ENCODE measurements around the gene TIE1.

Gene TIE1

DNA sequence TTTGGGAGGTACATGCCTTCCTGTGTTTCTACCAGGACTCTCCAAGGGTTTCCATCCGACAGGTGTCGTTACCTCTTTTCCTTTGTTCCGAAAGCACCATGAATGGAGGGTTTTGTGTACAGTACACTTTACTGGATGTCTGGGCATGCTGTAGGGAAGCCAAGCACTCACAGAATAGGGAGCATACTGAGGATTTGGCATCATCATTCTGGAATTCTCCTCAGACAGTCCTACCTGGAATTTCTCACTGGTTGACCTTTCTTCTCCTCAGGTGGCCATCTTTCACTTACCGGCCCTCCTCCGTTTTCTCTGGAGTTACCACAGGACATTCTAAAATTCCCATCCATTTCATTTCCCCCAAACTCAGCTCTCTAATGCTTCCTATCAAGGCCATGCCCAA lies 30.9 kb downstream of the TIE1 start:
- no peak overlapping the region for H3K4me3 ChIP-seq (replicated peaks in 1 of 2; ENCODE audit: low read depth in 2 of 2, low read length in 2 of 2)
- TF ChIP-seq CTCF (IDR thresholded peaks at IDR 0.05; ENCODE audit: low read depth, low read length), result no peak
- DNase-seq (ENCODE audit: low read depth in 2 of 2), result no peak

DNA sequence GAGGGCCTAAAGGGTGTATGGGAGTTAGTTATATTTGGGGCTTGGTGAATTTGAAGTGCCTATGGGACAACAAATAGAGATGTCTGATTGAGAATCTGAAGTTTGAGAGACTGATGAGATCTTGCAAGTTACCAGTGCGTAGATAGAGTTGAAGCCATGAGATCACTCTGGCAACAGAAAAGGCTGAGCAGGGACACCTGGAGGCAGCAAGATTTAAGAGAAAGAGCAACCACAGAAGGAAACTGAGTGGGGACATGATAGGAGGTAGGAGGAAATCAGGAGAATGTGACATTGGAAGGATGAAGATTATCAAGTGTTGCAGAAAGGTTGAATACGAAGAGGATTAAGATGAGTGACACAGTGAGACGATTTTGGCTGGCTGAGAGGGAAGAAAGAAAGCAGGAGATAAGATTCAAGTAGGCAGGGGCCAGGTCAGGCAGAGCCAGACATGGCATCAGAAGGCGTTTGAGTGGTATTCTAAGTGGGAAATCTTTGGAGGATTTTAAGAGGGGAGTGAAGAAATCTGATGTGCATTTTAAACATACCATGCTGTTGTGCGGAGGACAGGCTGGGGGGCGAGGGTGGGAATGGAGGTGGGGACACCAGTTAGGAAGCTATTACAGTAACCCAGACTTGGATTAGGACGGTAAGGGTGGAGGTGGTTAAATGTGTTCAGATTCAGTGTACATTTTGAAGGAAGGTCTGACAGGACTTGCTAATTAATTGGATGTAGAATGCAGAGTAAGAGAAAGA lies 33.8 kb downstream of the TIE1 start:
- no peak for TF ChIP-seq CTCF (IDR thresholded peaks at IDR 0.05; ENCODE audit: low read depth, low read length)
- H3K4me3 ChIP-seq (replicated peaks in 1 of 2; ENCODE audit: low read depth in 2 of 2, low read length in 2 of 2), result no peak overlapping the region
- DNase-seq (ENCODE audit: low read depth in 2 of 2), result no peak

- no peak for DNase-seq (ENCODE audit: low read depth in 2 of 2)
- no peak within 1 kb of the TSS for H3K4me3 ChIP-seq (replicated peaks in 1 of 2; ENCODE audit: low read depth in 2 of 2, low read length in 2 of 2)
- no peak for TF ChIP-seq CTCF (IDR thresholded peaks at IDR 0.05; ENCODE audit: low read depth, low read length)
Observed at GRCh38 chr1:43337588-43337987, 36.8 kb downstream of the TIE1 start, which contains the start of gene MPL. Gene MPL (plus strand): TSS chr1:43337818. CDS start chr1:43337849, 31 bp downstream.

GRCh38 chr1:43338001-43338400 lies 37.2 kb downstream of the TIE1 start:
- no peak overlapping the region for H3K4me3 ChIP-seq (replicated peaks in 1 of 2; ENCODE audit: low read depth in 2 of 2, low read length in 2 of 2)
- DNase-seq (ENCODE audit: low read depth in 2 of 2), result no peak
- no peak for TF ChIP-seq CTCF (IDR thresholded peaks at IDR 0.05; ENCODE audit: low read depth, low read length)

- no peak for DNase-seq (ENCODE audit: low read depth in 2 of 2)
- TF ChIP-seq CTCF (IDR thresholded peaks at IDR 0.05; ENCODE audit: low read depth, low read length), result no peak
- H3K4me3 ChIP-seq (replicated peaks in 1 of 2; ENCODE audit: low read depth in 2 of 2, low read length in 2 of 2), result no peak overlapping the region
Observed at GRCh38 chr1:43339584-43340232, 38.9 kb downstream of the TIE1 start.

DNA sequence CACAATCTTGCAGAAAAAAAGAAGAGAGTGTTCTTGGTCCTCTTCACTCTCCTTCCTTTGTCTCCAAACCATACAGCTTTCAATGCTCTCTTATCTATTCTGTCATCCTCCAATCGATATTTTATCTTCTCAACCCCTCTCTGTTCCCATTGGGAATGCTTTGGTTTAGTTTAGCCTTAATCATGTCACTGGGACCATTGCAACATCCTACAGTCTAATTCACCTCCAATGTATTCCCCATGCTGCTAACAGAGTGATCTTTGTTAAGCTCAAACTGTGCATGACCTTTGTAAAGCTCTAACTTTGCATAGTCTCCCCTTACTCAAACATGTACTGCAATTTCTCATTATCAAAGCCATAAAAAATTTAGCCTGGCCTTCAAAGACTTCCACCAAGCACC lies 39.8 kb downstream of the TIE1 start:
- TF ChIP-seq CTCF (IDR thresholded peaks at IDR 0.05; ENCODE audit: low read depth, low read length), result no peak
- DNase-seq (ENCODE audit: low read depth in 2 of 2), result no peak
- no peak overlapping the region for H3K4me3 ChIP-seq (replicated peaks in 1 of 2; ENCODE audit: low read depth in 2 of 2, low read length in 2 of 2)

Data from cardiac fibroblast (primary cell).